HG03457 (cell line): ENCODE data around the gene MED22.
"Not testable (repeated sequence)": the region's sequence is repeated elsewhere in the genome, so short reads cannot be mapped to it uniquely, and the experiment has no call there.

Experiments used
- ATAC-seq: cut with Tn5 transposase; IDR thresholded peaks from one replicate; pipeline ENCODE4 v1.9.1; 2021; ENCODE audit warnings: moderate number of reproducible peaks; ENCODE audit not compliant: unreplicated experiment

The MED22 gene

GRCh38 chr9:133307301-133307700, 40.6 kb downstream of the MED22 start:
- ATAC-seq = no peak

- ATAC-seq = no peak
These were observed 41.4 kb downstream of the MED22 start for GRCh38 chr9:133306242-133307204.

- ATAC-seq = no peak
These were observed 42.2 kb downstream of the MED22 start for GRCh38 chr9:133305731-133306130.

GRCh38 chr9:133304477-133305377, 43.2 kb downstream of the MED22 start:
- no peak for ATAC-seq

- no peak for ATAC-seq
These were observed 43.8 kb downstream of the MED22 start for GRCh38 chr9:133304158-133304470.

- no peak for ATAC-seq
These were observed 44.4 kb downstream of the MED22 start for GRCh38 chr9:133303266-133304157.

- no peak for ATAC-seq
These were observed 46.4 kb downstream of the MED22 start for GRCh38 chr9:133301253-133302230.

- not testable (repeated sequence) for ATAC-seq
These were observed 47.9 kb downstream of the MED22 start for GRCh38 chr9:133299996-133300395.

GRCh38 chr9:133294257-133294656, 53.7 kb downstream of the MED22 start:
- no peak for ATAC-seq

GRCh38 chr9:133290751-133291302, 57.1 kb downstream of the MED22 start:
- ATAC-seq = no peak
